Measurements from ENCODE around the gene FSHB. TPM values are rescaled to one million over a fixed set of nuclear protein-coding genes. Genes with fewer than 3 reads are reported as not detected.

The FSHB gene
- total RNA-seq, 1 donor from 2014 or later = not detected

GRCh38 chr11:30203850-30204249 is 27.0 kb upstream of the FSHB start:
- no peaks in the 10 kb centered on the region for H3K4me1 Mint-ChIP-seq
- H3K27ac Mint-ChIP-seq = no peak overlapping the region
- no peaks in the 10 kb centered on the region for H3K36me3 Mint-ChIP-seq
- H3K9me3 Mint-ChIP-seq = peaks cover 16% of the 10 kb centered on the region
- no peak for TF ChIP-seq CTCF (IDR thresholded peaks at IDR 0.05; ENCODE audit: unreplicated experiment)
- peaks cover 12% of the 10 kb centered on the region for H3K27me3 Mint-ChIP-seq (ENCODE audit: low read depth)
- no peak for DNase-seq (ENCODE audit: low spot score in 2 of 2, unreplicated experiment in 2 of 2)
- H3K4me3 Mint-ChIP-seq = no peak overlapping the region

GRCh38 chr11:30206249-30206996 is 24.4 kb upstream of the FSHB start:
- H3K27me3 Mint-ChIP-seq (ENCODE audit: low read depth) = peaks cover 13% of the 10 kb centered on the region
- no peaks in the 10 kb centered on the region for H3K4me1 Mint-ChIP-seq
- H3K36me3 Mint-ChIP-seq = no peaks in the 10 kb centered on the region
- no peaks in the 10 kb centered on the region for H3K9me3 Mint-ChIP-seq
- no peak for DNase-seq (ENCODE audit: low spot score in 2 of 2, unreplicated experiment in 2 of 2)
- no peak overlapping the region for H3K27ac Mint-ChIP-seq
- no peak overlapping the region for H3K4me3 Mint-ChIP-seq
- no peak for TF ChIP-seq CTCF (IDR thresholded peaks at IDR 0.05; ENCODE audit: unreplicated experiment)

- peaks cover 8% of the 10 kb centered on the region for H3K27me3 Mint-ChIP-seq (ENCODE audit: low read depth)
- no peak for DNase-seq (ENCODE audit: low spot score in 2 of 2, unreplicated experiment in 2 of 2)
- no peak overlapping the region for H3K27ac Mint-ChIP-seq
Observed at GRCh38 chr11:30210357-30210756, 20.5 kb upstream of the FSHB start.

GRCh38 chr11:30216534-30216933 is 14.3 kb upstream of the FSHB start:
- no peak for TF ChIP-seq CTCF (IDR thresholded peaks at IDR 0.05; ENCODE audit: unreplicated experiment)
- Mint-ChIP-seq H3K36me3 (no peaks in the 10 kb centered on the region), H3K4me1 (no peaks in the 10 kb centered on the region), H3K27ac (no peak overlapping the region), H3K27me3 (ENCODE audit: low read depth) (peaks cover 22% of the 10 kb centered on the region), H3K9me3 (no peaks in the 10 kb centered on the region), H3K4me3 (no peak overlapping the region)
- DNase-seq (ENCODE audit: low spot score in 2 of 2, unreplicated experiment in 2 of 2) = no peak

More at GRCh38 chr11:30210357-30210756, 20.5 kb upstream of the FSHB start:
- no peak for TF ChIP-seq CTCF (IDR thresholded peaks at IDR 0.05; ENCODE audit: unreplicated experiment)
- Mint-ChIP-seq H3K4me3 (no peak overlapping the region), H3K36me3 (no peaks in the 10 kb centered on the region), H3K9me3 (no peaks in the 10 kb centered on the region), H3K4me1 (no peaks in the 10 kb centered on the region)

GRCh38 chr11:30218278-30218677 is 12.5 kb upstream of the FSHB start:
- Mint-ChIP-seq H3K9me3 (no peaks in the 10 kb centered on the region), H3K27me3 (ENCODE audit: low read depth) (peaks cover 24% of the 10 kb centered on the region)

More at GRCh38 chr11:30218278-30218677, 12.5 kb upstream of the FSHB start:
- Mint-ChIP-seq H3K27ac (no peak overlapping the region), H3K4me1 (no peaks in the 10 kb centered on the region), H3K36me3 (no peaks in the 10 kb centered on the region), H3K4me3 (no peak overlapping the region)
- no peak for TF ChIP-seq CTCF (IDR thresholded peaks at IDR 0.05; ENCODE audit: unreplicated experiment)
- DNase-seq (ENCODE audit: low spot score in 2 of 2, unreplicated experiment in 2 of 2) = no peak

Measured in mesothelial cell of epicardium (in vitro differentiated cells).